Immature natural killer cell (primary cell): ENCODE data around the gene COCH. TPM values are rescaled to one million over a fixed set of nuclear protein-coding genes. Genes with fewer than 3 reads are reported as not detected.

Experiments
- DNase-seq, 3 donors: peaks; one replicate each; pipeline ENCODE4 v3.0.0; 2022; ENCODE audit warnings: mixed read lengths in 1 of 3
- H3K27ac Mint-ChIP-seq, 6 donors: one replicate each; pipeline ENCODE4 v1.8.0; 2020; ENCODE audit warnings: mixed read lengths in 6 of 6, mild to moderate bottlenecking in 5 of 6, inconsistent platforms in 4 of 6, moderate library complexity in 3 of 6
- H3K27me3 Mint-ChIP-seq, 3 donors: one replicate each; pipeline ENCODE4 v1.8.0; 2020 to 2021; ENCODE audit warnings: low read depth in 3 of 3, mild to moderate bottlenecking in 3 of 3, mixed read lengths in 3 of 3, moderate library complexity in 3 of 3, inconsistent platforms in 1 of 3
- H3K36me3 Mint-ChIP-seq, 3 donors: one replicate each; pipeline ENCODE4 v1.8.0; 2020; ENCODE audit warnings: mixed read lengths in 3 of 3, inconsistent platforms in 2 of 3, mild to moderate bottlenecking in 2 of 3
- H3K4me1 Mint-ChIP-seq, 2 donors: one replicate each; pipeline ENCODE4 v1.8.0; 2020; ENCODE audit warnings: inconsistent platforms in 2 of 2, mild to moderate bottlenecking in 2 of 2, mixed read lengths in 2 of 2, moderate library complexity in 1 of 2
- H3K4me3 Mint-ChIP-seq, 5 donors: one replicate each; pipeline ENCODE4 v1.8.0; 2020; ENCODE audit warnings: mild to moderate bottlenecking in 5 of 5, mixed read lengths in 5 of 5, inconsistent platforms in 3 of 5, moderate library complexity in 3 of 5
- H3K9me3 Mint-ChIP-seq, 6 donors: one replicate each; pipeline ENCODE4 v1.8.0; 2020; ENCODE audit warnings: mild to moderate bottlenecking in 6 of 6, mixed read lengths in 6 of 6, inconsistent platforms in 4 of 6, moderate library complexity in 3 of 6
- polyA plus RNA-seq, 3 donors: library from polyadenylated mRNA; unstranded; fragments of 300-500 nt; fragmentation: Illumina TruSeq; gene quantifications; one replicate each; pipeline ENCODE4 v1.2.3, GENCODE V29; 2021

Gene COCH
- polyA plus RNA-seq, 3 donors from 2014 or later: 0.19 to 3.1 (median 0.20) TPM

GRCh38 chr14:30861200-30861599 is 13.2 kb upstream of the COCH start:
- Mint-ChIP-seq H3K36me3 (no peaks in the 10 kb centered on the region), H3K4me3 (no peak overlapping the region), H3K27me3 (peaks cover 0 to 3% (median 2%) of the 10 kb centered on the region in 3 donors), H3K4me1 (no peaks in the 10 kb centered on the region), H3K27ac (no peak overlapping the region), H3K9me3 (peaks cover 0 to 1% (median 0%) of the 10 kb centered on the region in 6 donors)
- DNase-seq: no peak

- Mint-ChIP-seq H3K27me3 (peaks cover 0 to 9% (median 2%) of the 10 kb centered on the region in 3 donors), H3K9me3 (peaks cover 0 to 1% (median 0%) of the 10 kb centered on the region in 6 donors), H3K27ac (no peak overlapping the region), H3K36me3 (no peaks in the 10 kb centered on the region), H3K4me3 (no peak overlapping the region), H3K4me1 (no peaks in the 10 kb centered on the region)
- no peak for DNase-seq
These were observed 9.4 kb upstream of the COCH start for GRCh38 chr14:30864934-30865333.

- Mint-ChIP-seq H3K36me3 (peaks cover 0 to 6% (median 0%) of the 10 kb centered on the region in 3 donors), H3K27ac (no peak overlapping the region), H3K27me3 (peaks cover 4 to 27% (median 10%) of the 10 kb centered on the region in 3 donors), H3K4me3 (no peak overlapping the region), H3K9me3 (no peaks in the 10 kb centered on the region), H3K4me1 (peaks cover 2 to 8% of the 10 kb centered on the region in 2 donors)
- no peak for DNase-seq
These were observed 5.6 kb upstream of the COCH start for GRCh38 chr14:30868736-30869135.

GRCh38 chr14:30869551-30870155 is 4.7 kb upstream of the COCH start:
- DNase-seq: no peak
- no peaks in the 10 kb centered on the region for H3K9me3 Mint-ChIP-seq
- peaks cover 3 to 8% of the 10 kb centered on the region in 2 donors for H3K4me1 Mint-ChIP-seq
- H3K36me3 Mint-ChIP-seq: peaks cover 0 to 6% (median 0%) of the 10 kb centered on the region in 3 donors
- H3K27ac Mint-ChIP-seq: no peak overlapping the region
- peaks cover 4 to 30% (median 11%) of the 10 kb centered on the region in 3 donors for H3K27me3 Mint-ChIP-seq
- no peak overlapping the region for H3K4me3 Mint-ChIP-seq

GRCh38 chr14:30872602-30873001 is 1.8 kb upstream of the COCH start:
- Mint-ChIP-seq H3K27me3 (peaks cover 11 to 43% (median 14%) of the 10 kb centered on the region in 3 donors), H3K27ac (no peak overlapping the region), H3K4me1 (peaks cover 6 to 15% of the 10 kb centered on the region in 2 donors), H3K9me3 (no peaks in the 10 kb centered on the region), H3K4me3 (no peak overlapping the region), H3K36me3 (peaks cover 0 to 6% (median 0%) of the 10 kb centered on the region in 3 donors)
- DNase-seq: no peak

- no peaks in the 10 kb centered on the region for H3K9me3 Mint-ChIP-seq
- H3K4me3 Mint-ChIP-seq: peak overlapping the region; percentile 31 to 77 (median 35)
- DNase-seq: no peak
- peaks cover 11 to 40% (median 14%) of the 10 kb centered on the region in 3 donors for H3K27me3 Mint-ChIP-seq
- H3K27ac Mint-ChIP-seq: no peak overlapping the region
- peaks cover 0 to 6% (median 0%) of the 10 kb centered on the region in 3 donors for H3K36me3 Mint-ChIP-seq
- H3K4me1 Mint-ChIP-seq: peaks cover 6 to 15% of the 10 kb centered on the region in 2 donors
These were observed 845 bp upstream of the COCH start for GRCh38 chr14:30873308-30874119.

GRCh38 chr14:30874999-30875787 is 834 bp downstream of the COCH start:
- Mint-ChIP-seq H3K27me3 (peaks cover 6 to 35% (median 14%) of the 10 kb centered on the region in 3 donors), H3K4me1 (peaks cover 6 to 15% of the 10 kb centered on the region in 2 donors), H3K4me3 (peak overlapping the region; percentile 68 to 79 (median 78)), H3K27ac (no peak overlapping the region), H3K9me3 (no peaks in the 10 kb centered on the region), H3K36me3 (peaks cover 0 to 6% (median 0%) of the 10 kb centered on the region in 3 donors)
- no peak for DNase-seq

GRCh38 chr14:30875788-30876053 is 1.4 kb downstream of the COCH start:
- Mint-ChIP-seq H3K4me1 (peaks cover 6 to 15% of the 10 kb centered on the region in 2 donors), H3K27ac (no peak overlapping the region), H3K9me3 (no peaks in the 10 kb centered on the region), H3K4me3 (peak overlapping the region; percentile 68 to 79 (median 71)), H3K27me3 (peaks cover 5 to 35% (median 14%) of the 10 kb centered on the region in 3 donors), H3K36me3 (peaks cover 0 to 6% (median 0%) of the 10 kb centered on the region in 3 donors)
- no peak for DNase-seq

- Mint-ChIP-seq H3K36me3 (peaks cover 0 to 6% (median 0%) of the 10 kb centered on the region in 3 donors), H3K27ac (no peak overlapping the region), H3K27me3 (peaks cover 5 to 27% (median 14%) of the 10 kb centered on the region in 3 donors), H3K9me3 (no peaks in the 10 kb centered on the region), H3K4me1 (peaks cover 6 to 15% of the 10 kb centered on the region in 2 donors), H3K4me3 (no peak overlapping the region)
- no peak for DNase-seq
These were observed 2.3 kb downstream of the COCH start for GRCh38 chr14:30876692-30877091.

- no peaks in the 10 kb centered on the region for H3K36me3 Mint-ChIP-seq
- no peak for DNase-seq
- H3K4me3 Mint-ChIP-seq: no peak overlapping the region
- H3K27me3 Mint-ChIP-seq: no peaks in the 10 kb centered on the region
- no peaks in the 10 kb centered on the region for H3K9me3 Mint-ChIP-seq
- H3K27ac Mint-ChIP-seq: no peak overlapping the region
- H3K4me1 Mint-ChIP-seq: no peaks in the 10 kb centered on the region
These were observed 8.1 kb downstream of the COCH start for GRCh38 chr14:30882431-30882830.

GRCh38 chr14:30883508-30884294 is 9.3 kb downstream of the COCH start:
- no peak for DNase-seq
- H3K27ac Mint-ChIP-seq: no peak overlapping the region
- H3K27me3 Mint-ChIP-seq: no peaks in the 10 kb centered on the region
- no peak overlapping the region for H3K4me3 Mint-ChIP-seq
- no peaks in the 10 kb centered on the region for H3K9me3 Mint-ChIP-seq
- H3K36me3 Mint-ChIP-seq: no peaks in the 10 kb centered on the region
- no peaks in the 10 kb centered on the region for H3K4me1 Mint-ChIP-seq

GRCh38 chr14:30884901-30885300 is 10.5 kb downstream of the COCH start:
- Mint-ChIP-seq H3K4me3 (no peak overlapping the region), H3K27ac (no peak overlapping the region), H3K4me1 (no peaks in the 10 kb centered on the region), H3K36me3 (no peaks in the 10 kb centered on the region), H3K27me3 (no peaks in the 10 kb centered on the region), H3K9me3 (no peaks in the 10 kb centered on the region)
- DNase-seq: no peak
